Cardiac muscle cell (in vitro differentiated cells and primary cell): ENCODE measurements around the gene ADAMTS12. TPM values are rescaled to one million over a fixed set of nuclear protein-coding genes. Genes with fewer than 3 reads are reported as not detected.
A peak's percentile ranks its signal among the peaks of the same experiment; 100 is the strongest.

Experiments used
- DNase-seq, 2 donors: peaks; one replicate each; pipeline versions ENCODE4 v3.0.0 to v3.0.0-alpha.2; 2010 to 2017; ENCODE audit warnings: low read depth in 1 of 2, low spot score in 1 of 2
- H3K27ac ChIP-seq: fragments of 200-600 bp; sonication (generic); 2 replicates; pipeline ENCODE4 v1.5.1; 2016
- H3K27me3 ChIP-seq: fragments of 200-600 bp; sonication (generic); 2 replicates; pipeline ENCODE4 v1.6.0; 2016; ENCODE audit warnings: control low read depth
- H3K36me3 ChIP-seq: fragments of 200-600 bp; sonication (generic); 2 replicates; pipeline ENCODE4 v1.5.1; 2016; ENCODE audit warnings: control low read depth
- H3K4me1 ChIP-seq: fragments of 200-600 bp; sonication (generic); 2 replicates; pipeline ENCODE4 v1.8.1; 2017; ENCODE audit warnings: low read depth, mild to moderate bottlenecking, mixed run types
- H3K4me3 ChIP-seq: fragments of 200-600 bp; sonication (generic); 2 replicates; pipeline ENCODE4 v1.5.1; 2016; ENCODE audit warnings: mild to moderate bottlenecking
- H3K9me3 ChIP-seq: fragments of 200-600 bp; sonication (generic); 2 replicates; pipeline ENCODE4 v1.5.1; 2017; ENCODE audit warnings: low read depth, mild to moderate bottlenecking, control low read depth
- polyA plus RNA-seq: library from polyadenylated mRNA; unstranded; fragments of >200 nt; fragmentation: Nextera tagmentation; extraction: Ambion mirVana; gene quantifications from 2 replicates; pipeline ENCODE4 v1.2.1, GENCODE V29; 2016
- total RNA-seq: library from RNA; depleted of rRNA; stranded (reverse); fragments of >200 nt; gene quantifications from 2 replicates; pipeline ENCODE4 v1.2.3, GENCODE V29; 2016
- TF ChIP-seq, protein P1 (sequence below): IDR thresholded peaks from 2 replicates; pipeline ENCODE4 v1.5.1; 2012; ENCODE audit warnings: low read depth, mild to moderate bottlenecking, low read length

The ADAMTS12 gene
- total and polyA plus RNA-seq, 2 experiments from 2014 or later, result 29.3 to 48.4 TPM

DNA sequence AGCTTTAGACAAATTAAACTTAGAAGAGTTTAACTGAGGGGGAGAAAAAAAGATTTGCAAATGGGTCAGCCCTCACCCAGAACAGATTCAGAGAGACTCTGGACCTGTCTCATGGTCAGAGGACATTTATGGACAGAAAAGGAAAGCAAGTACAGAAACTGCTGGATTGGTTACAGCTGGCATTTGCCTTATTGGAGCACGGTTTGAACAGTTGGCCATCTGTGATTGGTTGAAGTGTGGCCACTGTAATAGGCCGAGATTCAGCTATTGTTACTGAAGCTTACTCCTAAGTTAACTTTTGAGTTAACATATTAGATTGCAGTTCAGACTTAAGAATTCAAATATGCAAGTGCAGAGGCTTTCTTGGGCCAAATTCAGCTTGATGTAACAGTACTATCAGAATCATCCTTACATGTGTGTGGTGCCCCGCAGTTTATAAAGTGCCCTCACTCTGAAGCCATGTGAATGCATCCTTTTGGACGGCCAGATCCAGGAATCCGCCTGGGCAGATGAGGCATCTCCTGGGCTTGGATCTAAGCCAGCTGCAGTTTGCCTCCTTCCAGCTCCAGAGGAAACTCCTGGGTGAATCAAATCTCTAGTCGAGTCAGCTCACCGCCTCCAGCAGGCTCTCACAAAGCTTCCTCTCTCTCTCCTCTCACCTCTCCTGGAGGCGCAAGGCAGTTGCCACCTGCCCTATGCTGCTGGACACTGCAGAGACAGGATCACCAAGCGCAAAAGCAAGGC lies 165.2 kb downstream of the ADAMTS12 start:
- H3K27me3 ChIP-seq, result no peaks in the 10 kb centered on the region
- no peaks in the 10 kb centered on the region for H3K9me3 ChIP-seq
- no peaks in the 10 kb centered on the region for H3K36me3 ChIP-seq
- DNase-seq, result peak in 1 of 2 donors; percentile 52
- H3K4me3 ChIP-seq, result no peak overlapping the region
- TF ChIP-seq, protein P1, sequence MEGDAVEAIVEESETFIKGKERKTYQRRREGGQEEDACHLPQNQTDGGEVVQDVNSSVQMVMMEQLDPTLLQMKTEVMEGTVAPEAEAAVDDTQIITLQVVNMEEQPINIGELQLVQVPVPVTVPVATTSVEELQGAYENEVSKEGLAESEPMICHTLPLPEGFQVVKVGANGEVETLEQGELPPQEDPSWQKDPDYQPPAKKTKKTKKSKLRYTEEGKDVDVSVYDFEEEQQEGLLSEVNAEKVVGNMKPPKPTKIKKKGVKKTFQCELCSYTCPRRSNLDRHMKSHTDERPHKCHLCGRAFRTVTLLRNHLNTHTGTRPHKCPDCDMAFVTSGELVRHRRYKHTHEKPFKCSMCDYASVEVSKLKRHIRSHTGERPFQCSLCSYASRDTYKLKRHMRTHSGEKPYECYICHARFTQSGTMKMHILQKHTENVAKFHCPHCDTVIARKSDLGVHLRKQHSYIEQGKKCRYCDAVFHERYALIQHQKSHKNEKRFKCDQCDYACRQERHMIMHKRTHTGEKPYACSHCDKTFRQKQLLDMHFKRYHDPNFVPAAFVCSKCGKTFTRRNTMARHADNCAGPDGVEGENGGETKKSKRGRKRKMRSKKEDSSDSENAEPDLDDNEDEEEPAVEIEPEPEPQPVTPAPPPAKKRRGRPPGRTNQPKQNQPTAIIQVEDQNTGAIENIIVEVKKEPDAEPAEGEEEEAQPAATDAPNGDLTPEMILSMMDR, result no peak
- H3K4me1 ChIP-seq, result peaks cover 4% of the 10 kb centered on the region
- no peak overlapping the region for H3K27ac ChIP-seq

DNA sequence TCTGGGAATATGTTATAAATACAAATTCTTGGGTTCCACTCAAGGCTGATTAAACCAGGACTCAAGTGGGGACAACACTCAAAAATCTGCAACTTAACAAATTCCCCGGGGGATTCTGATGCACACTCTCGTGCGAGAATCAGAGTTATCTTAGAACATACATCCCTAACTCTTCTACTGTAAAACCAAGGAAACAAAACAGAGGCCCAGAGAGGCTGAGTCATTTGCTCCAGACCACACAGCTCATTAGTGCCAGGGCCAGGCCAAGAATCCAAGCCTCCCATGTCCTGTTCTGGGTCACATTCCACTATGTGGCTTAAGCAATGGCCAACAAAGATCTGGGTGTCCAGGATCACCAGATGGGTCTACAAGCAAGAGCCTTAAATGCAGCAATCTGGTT lies 166.0 kb downstream of the ADAMTS12 start:
- no peak overlapping the region for H3K4me3 ChIP-seq
- no peaks in the 10 kb centered on the region for H3K27me3 ChIP-seq
- TF ChIP-seq, protein P1, result no peak
- no peaks in the 10 kb centered on the region for H3K9me3 ChIP-seq
- DNase-seq, result peak in 1 of 2 donors; percentile 52
- H3K36me3 ChIP-seq, result no peaks in the 10 kb centered on the region
- H3K4me1 ChIP-seq, result no peaks in the 10 kb centered on the region
- H3K27ac ChIP-seq, result no peak overlapping the region

DNA sequence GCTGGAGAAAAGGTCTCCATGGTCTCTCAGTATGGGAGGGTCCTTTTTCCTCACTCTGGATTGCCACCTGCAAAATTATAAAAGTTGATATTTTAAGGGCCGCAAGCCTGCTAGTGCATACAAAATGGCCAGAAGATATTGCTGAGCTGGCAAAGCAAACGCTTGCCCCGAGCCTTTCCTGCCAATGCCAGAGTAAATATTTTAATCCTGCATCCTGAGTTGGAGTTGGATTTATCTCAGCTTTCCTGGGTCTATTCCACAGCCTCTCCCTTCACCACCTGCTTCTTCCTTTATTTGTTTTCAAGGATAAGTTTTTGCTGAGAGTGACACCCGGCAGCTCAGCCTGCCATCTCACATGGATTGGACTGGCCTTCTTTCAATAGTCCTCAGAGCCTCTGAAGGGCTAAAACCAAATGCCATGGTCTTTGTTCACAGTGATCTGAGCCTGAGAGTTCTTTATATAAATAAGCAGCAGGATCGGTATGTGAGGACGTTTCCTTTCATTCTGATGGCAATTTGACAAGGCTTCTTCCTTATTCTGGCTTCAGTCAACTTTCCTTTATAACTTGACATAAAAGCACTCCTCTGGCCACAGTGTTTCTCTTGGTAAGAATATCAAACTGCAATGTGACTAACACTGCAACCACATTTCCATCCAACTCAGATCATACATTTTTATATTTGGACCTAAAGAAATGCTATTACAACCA lies 170.1 kb downstream of the ADAMTS12 start:
- no peaks in the 10 kb centered on the region for H3K36me3 ChIP-seq
- H3K9me3 ChIP-seq, result no peaks in the 10 kb centered on the region
- TF ChIP-seq, protein P1, result no peak
- H3K27me3 ChIP-seq, result no peaks in the 10 kb centered on the region
- no peak overlapping the region for H3K4me3 ChIP-seq
- no peak for DNase-seq
- H3K27ac ChIP-seq, result no peak overlapping the region
- H3K4me1 ChIP-seq, result no peaks in the 10 kb centered on the region

DNA sequence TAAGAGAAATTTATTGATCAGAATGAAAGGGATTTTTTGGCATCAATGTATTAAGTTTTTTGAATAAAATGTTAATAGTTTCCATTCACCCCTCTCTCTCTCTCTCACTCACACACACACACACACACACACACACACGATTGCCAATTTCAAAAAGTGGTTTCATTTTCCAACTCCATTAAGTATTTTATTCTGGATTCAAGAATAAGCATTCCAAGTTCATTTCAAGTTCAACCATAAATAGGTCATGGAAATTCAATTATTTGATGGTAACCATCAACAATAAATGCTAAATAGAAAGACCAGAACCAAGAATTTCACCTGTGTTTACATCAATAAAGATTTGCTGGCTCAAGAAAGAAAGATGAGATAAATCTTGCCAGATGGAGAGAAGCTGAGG lies 171.6 kb downstream of the ADAMTS12 start:
- Histone ChIP-seq H3K27me3 (no peaks in the 10 kb centered on the region), H3K9me3 (no peaks in the 10 kb centered on the region), H3K27ac (no peak overlapping the region), H3K4me1 (no peaks in the 10 kb centered on the region), H3K4me3 (no peak overlapping the region), H3K36me3 (no peaks in the 10 kb centered on the region)
- no peak for DNase-seq
- TF ChIP-seq, protein P1, result no peak

DNA sequence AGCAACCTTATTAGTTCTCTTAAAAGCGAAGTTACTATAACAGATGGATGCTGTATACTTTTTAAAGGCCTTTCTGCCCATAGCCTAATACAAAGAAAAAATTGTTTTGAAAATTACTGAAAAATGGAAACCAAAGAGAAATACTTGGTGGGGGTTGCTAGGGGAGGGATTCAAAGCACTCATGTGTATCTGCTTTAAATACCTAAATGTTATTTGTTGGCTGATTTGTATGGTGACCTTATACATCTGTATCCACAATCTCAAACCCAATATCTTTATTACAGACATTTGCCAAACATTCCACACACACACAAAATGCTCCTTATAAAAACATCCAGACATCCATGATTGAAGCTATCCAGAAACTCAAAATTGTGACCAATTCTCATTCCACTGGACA lies 172.0 kb downstream of the ADAMTS12 start:
- Histone ChIP-seq H3K4me3 (no peak overlapping the region), H3K9me3 (no peaks in the 10 kb centered on the region), H3K36me3 (no peaks in the 10 kb centered on the region), H3K27me3 (no peaks in the 10 kb centered on the region), H3K4me1 (no peaks in the 10 kb centered on the region), H3K27ac (no peak overlapping the region)
- TF ChIP-seq, protein P1, result no peak
- no peak for DNase-seq
